Middle frontal gyrus (tissue), 1 donor: ENCODE data around the gene FUCA1.
A peak's percentile ranks its signal among the peaks of the same experiment; 100 is the strongest.
"Not testable (repeated sequence)": the region's sequence is repeated elsewhere in the genome, so short reads cannot be mapped to it uniquely, and the experiment has no call there.

Source experiments
- DNase-seq: peaks from one replicate; pipeline ENCODE4 v3.0.0-alpha.2; 2015; ENCODE audit warnings: low spot score; ENCODE audit errors: extremely low spot score

The FUCA1 gene

DNA sequence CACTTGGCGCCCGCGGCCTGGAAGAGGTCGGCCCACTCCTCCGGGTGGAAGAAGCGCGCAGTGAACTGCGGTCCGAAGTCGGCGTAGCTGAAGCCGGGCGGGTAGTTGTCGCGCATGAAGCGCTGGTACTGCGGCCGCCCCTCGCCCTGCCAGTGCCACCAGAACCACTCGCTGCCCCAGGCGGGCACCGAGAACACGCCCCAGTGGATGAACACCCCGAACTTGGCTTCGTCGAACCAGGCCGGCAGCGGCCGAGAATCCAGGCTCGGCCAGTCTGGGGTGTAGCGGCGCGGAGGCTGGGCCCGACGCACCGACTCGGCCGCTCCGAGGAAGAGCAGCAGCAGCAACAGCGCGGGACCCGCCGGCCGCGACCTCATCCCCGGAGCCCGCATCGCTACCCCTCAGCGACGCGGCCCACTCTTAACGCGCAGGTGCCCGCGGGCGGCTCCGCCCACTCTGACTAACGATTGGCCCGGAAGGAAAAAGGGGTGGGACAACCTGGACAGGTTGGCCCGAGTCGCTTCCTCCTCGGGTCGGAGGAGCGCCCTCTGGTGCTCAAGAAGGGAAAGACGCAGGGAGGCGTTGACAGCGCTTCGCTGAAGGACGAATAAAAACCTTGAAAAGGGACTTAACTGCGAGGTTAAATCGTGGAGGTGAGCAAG lies at the start of gene FUCA1:
FUCA1 (minus strand) TSS at position 396 of the 662 bp plus-strand sequence; CDS start at position 392, 4 bp downstream.
- peak; percentile 90 for DNase-seq

DNA sequence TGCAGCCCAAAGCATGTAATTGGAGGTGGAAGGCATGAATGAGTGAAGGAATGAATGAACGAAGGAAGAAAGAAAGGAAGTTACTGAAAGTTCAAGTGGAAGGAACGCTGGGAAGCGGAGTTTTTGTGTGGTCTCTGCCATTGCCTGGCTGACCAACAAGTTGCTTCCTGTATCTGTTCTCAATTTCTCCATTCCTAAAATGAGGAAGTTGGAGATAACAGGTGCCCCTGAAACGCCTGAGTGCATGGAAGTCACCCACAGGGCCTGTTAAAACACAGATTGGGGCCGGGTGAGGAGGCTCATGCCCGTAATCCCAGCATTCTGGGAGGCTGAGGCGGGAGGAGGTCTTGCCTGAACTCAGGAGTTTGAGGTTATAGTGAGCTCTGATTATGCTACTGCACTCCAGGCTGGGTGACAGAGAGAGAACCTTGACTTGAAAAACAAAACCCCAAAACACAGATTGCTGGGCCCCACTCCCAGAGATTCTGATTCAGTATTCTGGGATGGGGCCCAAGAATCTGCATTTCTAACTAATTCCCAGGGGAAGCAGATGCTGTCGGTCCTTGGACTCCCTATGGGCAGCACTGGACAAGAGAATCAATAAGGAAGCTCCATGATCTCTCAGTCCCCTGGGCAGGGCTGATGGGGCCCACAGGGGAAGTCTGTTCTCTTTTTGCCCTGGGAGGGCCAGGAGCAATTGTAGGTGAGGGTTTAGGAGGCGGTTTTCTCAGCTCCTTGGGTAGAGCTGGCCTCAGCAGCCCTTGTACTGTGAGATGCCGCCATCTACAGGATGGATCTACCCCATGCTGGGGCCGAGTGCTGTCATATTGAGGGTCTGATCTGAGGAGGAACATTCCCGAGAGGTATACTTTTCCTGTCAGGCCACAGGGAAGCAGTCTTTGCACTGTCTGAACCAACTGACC lies 48.4 kb upstream of the FUCA1 start:
- no peak for DNase-seq

DNA sequence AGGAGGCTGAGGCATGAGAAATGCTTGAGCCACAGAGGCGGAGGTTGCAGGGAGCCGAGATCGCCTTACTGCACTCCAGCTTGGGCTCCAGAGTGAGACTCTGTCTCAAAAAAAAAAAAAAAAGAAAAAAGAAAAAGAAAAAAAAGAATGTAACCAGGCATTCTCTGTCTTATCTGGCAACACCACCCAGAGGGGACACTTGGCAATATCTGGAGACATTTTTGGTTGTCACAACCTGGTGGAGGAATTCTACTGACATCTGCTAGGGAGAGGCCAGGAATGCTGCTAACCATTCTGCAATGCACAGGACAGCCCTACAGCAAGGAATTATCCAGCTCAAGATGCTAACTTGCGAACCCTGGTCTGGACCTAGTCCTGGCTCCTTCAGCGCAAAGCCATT lies 47.4 kb upstream of the FUCA1 start:
- no peak for DNase-seq

DNA sequence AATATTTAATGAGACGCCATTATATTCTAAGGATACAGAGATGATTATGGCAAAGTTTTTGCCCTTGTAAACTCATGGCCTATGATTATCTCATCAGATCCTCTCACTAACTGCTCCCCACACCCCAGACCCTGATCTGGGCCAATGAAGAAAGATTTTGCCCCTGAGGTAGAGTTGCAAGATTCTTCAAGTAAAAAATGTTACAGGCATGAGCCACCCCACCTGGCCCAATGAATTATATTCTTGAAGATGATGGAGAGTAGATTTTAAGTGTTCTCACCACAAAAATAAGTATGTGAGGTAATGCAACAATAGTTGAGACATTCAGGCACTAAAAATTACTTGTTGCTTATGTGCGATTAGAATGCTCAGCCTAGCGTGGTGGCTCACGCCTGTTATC lies 46.8 kb upstream of the FUCA1 start:
- DNase-seq: no peak

DNA sequence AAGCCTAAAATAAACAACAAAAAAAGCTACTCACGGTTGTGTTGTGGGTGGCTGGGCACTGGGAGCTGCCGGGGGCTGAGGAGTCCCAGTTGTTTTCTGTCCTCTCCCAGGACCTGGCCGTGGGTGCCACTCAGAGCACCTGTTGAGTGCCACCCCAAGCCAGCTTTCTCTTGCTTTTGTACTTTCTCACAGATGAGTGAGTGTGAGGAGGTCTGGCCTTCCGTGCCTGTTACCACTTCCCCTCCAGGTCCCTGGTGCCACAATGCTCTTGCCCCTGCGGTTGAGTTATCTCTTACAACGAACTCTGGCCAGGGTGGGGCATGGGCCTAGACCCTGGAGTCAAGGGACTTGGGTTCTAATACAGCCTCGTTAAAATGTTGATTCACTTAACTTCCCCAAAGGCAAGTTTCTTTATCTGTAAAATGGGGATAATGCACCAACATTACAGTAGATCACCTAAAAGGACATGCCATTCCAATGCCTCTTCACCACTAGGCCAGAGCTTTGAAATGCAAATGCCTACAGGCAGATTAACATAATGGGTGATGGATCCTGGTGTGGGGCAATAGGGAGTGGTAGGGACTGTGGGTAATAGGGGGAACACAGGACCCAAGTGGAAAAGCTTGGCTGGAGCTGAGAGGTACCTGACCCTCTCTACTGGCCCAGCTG lies 45.3 kb upstream of the FUCA1 start, which contains the start of gene CNR2:
CNR2 (minus strand) TSS at position 151 of the 669 bp plus-strand sequence. CDS start 37,745 bp downstream, outside the sequence.
- no peak for DNase-seq

DNA sequence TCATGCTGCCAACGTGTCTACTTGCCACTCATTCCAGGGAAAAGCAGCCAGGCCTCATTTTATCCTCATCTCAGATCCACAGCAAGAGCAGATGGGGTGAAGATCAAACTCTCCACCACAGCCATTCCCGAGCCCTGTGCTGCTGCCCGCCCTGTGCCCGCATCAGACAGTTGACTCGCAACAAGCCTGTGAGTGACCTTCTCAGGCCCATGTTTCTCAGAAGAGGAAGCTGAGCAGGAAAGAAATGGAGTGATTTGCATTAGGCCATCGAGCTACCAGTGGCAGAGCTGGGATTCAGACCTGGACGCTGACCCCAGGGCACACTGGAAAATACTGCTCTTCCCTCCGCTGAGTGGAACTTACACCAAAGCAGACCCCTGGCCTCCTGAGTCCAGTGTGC lies 43.8 kb upstream of the FUCA1 start:
- no peak for DNase-seq

DNA sequence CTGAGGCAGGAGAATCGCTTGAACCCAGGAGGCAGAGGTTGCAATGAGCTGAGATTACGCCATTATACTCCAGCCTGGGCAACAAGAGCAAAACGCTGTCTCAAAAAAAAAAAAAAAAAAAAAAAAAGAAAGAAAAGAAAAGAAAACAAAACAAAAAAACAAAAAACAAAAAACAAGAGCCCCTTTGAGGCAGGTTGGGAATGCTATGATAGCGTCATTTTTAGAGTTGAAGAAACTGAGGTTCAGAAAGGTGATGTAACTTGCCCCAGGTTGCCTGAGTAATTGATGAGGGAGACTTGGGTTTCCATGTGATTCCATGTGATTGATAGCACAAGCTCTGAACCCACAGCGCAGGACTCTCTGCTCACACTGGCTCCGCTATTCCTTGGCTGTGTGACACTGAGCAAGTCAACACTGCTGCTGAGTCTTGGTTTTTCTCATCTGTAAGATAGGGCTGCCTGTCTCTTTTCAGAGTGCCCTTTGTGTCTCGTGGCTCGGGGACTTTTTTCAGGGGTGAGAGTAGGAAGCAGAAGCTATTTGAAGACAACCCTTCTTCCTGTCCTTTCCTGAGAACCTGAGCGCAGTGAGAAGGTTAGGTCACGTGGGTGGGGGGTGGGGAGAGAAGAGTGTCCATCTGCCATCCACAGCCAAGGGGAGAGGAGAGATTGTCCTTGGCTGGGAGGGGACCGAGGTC lies 42.6 kb upstream of the FUCA1 start:
- DNase-seq: no peak

DNA sequence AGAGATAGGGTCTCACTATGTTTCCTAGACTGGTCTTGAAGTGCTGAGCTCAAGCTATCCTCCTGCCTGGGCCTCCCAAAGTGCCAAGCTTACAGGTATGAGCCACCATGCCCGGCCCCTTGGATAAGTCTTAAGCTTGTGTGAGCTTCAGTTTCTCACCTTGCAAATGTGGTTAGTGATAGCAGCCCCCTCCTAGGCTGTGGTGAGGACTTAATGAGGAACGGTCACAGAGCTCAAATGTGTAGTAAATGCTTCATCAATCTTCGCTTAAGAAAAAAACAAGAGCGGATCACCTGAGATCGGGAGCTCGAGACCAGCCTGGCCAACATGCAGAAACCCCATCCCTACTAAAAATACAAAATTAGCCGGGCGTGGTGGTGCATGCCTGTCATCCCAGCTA lies 42.1 kb upstream of the FUCA1 start:
- DNase-seq: no peak

DNA sequence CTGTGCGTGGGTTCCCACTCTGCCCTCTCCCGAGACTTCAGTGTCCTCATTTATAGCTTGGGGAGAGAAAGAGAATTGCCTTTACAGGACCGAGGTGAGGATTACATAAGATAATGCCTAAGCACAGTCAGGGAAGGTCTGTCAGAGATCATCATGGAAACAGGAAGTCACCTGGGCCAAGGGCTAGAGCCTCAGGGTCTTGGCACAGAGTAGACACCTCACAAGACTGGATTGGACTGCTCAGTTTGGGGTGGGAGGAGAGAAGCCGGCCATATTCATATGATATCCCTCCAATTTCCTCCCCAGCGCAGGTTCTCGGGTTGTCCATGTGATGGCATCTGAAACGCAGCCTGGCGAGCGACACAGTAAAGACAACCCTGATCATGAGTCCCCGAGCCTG lies 41.3 kb upstream of the FUCA1 start:
- DNase-seq: no peak

DNA sequence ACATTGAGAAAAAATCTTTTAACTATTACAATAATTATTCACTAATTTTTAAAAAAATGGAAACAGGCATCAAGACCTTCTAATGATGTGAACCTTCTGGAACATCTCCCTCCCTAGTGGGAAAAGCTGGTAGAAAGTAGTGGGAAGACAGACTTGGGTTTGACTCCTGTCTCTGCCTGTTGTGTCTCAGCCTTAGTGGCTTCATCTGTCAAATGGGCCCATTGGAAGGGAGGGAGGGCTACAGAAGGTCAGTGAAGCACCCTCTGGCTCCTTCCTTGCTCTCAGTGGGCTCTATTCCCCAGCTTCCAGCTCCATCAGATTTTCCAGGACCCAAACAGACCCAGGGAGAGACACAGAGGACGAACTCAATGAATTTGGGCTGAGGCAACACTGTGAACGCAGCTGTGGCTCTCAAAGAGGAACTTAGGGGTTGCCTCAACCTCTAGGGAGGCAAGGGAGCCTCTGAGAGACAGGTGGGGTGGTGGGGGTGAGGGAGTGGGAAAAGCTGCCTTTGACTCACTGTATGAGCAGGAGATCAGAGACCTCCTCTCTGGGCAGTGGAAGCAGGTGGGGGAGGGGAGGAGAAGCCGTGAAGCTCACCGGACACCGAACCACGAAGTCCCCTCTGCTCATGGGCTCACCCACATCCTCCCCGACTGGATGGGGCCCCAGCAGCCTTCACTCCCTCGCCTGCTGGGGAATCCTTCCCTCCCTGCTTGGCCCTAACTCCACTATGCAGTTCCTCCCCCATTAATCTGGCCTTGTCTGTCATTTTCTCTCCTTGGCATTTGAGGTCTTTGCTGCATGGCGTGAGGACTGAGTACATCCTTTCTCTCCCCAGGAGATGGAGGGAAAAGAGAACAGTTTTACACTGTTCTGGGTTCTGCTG lies 40.6 kb upstream of the FUCA1 start:
- DNase-seq: no peak

DNA sequence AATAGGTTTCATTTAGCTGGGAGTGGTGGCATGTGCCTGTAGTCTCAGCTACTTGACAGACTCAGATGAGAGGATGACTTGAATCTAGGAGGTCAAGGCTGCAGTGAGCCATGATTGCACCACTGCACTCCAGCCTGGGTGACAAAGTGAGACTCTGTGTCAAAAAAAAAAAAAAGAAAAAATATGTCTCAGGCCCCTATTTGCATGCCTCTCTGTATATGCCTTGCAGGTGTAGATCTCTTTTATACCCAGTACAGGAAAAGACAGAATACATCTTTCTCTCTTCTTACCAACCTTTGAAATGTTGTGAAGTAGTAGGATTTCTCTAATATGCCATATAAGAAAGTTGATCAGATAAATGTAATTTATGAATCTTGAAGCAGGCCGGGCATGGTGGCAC lies 38.6 kb upstream of the FUCA1 start:
- no peak for DNase-seq

DNA sequence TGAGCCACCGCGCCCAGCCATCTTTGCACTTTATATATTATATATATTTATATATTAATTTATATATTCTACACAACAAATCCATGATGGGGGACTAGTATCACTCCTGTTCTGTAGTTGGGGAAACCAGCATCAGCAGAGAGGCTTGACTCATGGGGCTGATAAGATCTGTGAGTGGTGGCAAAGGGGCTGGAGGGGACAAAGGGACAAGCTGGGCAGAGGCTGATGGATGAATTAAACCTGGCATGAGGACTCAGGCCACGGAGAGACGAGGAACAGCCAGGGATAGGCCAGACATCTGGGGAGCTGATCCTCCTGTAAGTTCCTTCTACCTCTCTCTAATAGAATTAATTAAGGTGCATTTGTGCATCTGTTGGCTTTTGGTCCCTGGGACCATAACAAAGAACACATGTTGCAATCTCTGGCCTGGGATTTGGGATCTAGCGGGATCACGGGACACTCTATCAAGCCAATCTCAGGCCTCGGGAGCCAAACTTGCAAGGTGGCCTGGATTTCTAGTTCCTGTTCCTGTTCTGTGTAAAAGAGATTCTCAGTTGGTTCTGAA lies 37.5 kb upstream of the FUCA1 start:
- no peak for DNase-seq

DNA sequence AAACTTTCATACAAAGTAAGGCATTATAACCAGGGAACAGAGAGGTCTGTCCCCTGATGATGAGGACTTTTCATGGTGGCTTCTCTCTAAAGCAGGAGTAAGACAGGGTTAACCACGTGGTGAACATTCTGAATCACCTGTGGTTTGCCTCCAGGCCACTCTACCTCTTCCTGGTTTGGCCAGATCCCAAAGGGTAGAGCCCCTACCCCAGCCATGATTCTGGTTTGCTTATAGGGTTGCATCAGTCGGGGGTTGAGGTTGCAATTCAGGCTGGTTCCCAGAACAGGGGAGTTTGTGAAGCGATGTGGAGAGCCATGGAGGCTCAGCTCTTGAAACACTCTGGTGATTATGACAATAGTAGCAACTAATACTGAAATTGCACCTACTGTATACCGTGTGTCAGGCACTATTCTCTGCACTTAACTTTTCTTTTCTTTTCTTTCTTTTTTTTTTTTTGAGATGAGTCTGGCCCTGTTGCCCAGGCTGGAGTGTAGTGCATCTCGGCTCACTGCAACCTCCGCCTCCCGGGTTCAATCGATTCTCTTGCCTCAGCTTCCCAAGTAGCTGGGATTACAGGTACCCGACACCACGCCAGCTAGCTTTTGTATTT lies 36.8 kb upstream of the FUCA1 start:
- no peak for DNase-seq

DNA sequence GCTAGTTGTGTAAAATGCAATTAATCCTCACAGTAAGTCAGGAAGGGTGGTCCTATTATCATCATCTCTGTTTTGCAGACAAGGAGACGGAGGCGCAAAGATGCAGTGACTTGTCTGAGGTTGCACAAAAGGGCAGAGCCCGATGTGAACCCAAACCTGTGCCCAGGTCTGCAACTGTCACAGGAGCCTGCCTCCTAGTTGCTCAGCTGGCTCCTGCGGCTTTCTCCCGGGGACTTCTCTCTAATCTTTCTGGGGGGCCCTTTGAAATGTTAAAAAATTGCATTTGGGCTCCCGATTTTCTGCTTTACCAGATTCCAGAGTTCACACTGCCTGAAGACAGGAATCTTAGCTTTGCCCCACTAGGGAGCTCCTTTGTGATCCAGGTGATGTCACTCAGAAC lies 35.7 kb upstream of the FUCA1 start:
- no peak for DNase-seq

DNA sequence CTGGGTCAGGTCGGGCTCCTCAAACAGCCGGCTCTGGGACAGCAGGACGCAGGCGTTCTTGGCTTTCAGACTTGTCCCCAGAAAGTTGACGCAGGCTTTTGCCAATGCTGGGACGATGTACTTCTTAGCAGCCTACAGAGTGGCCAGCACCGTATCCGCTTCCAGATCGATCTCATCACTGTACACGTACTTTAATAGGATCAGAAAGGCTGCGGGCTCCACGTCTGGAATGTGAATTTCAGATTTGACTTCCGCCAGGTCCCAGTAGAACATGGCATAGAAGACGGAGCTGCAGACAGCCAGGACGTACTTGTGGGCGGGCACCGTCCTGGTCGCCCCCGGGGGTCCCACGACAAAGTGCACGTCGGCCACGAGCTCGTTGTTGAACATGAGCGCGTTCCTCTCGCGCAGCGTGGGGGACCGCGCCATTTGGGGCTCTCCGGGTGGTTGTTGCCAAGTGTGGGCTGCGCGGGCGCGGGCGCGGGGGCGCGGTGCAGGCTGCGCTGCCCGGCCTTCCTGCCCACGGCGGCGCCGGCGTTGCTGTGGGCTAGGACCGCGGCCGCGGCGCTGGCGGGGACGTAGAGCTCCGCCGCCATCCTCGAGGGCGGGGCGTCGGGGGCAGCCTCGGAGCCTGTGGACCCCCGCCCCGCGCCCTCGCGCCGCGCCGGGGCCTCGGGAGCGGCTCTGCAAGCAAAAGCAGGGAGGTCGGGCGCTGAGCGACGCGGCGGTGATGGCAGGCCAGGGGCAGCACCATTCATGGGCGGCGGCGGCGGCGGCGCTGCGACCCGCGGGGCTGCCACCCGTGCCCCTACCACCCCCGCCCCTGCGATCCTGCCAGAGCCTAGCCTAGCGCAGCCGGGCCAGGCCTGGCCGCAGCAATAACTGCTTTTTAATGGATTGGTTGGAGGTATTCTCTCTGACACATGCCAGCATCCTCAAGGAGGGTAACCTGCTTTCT lies 34.5 kb upstream of the FUCA1 start:
- DNase-seq: no peak

DNA sequence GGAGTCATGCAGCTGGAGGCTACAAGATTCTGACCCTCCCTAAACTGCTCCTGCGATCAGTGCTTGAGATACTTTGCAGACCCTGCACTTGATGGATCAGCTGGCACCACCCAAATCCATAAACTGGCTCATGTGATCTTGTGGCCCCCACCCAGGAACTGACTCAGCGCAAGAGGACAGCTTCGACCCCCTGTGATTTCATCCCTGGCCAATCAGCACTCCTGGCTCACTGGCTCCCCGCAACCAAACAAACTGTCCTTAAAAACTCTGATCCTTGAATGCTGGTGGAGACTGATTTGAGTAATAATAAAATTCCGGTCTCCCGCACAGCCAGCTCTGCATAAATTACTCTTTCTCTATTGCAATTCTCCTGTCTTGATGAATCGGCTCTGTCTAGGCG lies 31.9 kb upstream of the FUCA1 start:
- not testable (repeated sequence) for DNase-seq

DNA sequence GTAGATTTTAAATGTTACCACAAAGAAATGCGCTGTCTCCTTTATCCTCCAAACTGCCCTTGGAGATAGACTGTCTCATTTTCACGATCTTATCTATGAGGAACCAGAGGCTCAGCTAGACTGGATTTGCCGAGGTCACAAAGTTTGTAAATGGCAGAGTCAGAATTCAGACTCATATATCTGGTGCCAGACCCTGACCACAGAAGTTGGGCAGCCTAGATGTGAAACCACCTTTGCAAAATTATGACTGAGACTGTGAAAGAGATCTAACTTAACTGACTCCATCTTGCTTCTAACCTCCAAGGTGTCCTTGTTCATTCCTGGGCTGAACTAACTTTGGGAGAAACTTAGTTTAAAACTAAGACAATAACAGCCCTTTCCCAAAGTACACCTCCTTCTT lies 31.0 kb upstream of the FUCA1 start:
- DNase-seq: no peak

DNA sequence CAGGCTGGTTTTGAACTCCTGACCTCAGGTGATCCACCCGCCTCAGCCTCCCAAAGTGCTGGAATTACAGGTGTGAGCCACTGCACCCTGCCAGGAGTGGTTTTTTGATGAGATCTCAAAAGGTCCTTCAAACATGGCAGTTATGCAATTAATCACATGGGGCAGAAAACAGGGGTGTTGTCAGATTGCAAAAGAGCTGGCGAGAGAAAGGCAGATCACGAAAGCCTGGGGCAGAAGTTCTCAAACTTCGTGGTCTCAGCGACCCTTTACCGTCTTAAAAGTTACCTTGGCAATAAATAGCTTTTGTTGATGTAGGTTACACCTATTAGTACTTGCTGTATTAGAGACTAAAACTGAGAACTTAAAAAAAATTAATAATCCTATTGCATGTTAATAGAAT lies 29.0 kb upstream of the FUCA1 start:
- DNase-seq: no peak

DNA sequence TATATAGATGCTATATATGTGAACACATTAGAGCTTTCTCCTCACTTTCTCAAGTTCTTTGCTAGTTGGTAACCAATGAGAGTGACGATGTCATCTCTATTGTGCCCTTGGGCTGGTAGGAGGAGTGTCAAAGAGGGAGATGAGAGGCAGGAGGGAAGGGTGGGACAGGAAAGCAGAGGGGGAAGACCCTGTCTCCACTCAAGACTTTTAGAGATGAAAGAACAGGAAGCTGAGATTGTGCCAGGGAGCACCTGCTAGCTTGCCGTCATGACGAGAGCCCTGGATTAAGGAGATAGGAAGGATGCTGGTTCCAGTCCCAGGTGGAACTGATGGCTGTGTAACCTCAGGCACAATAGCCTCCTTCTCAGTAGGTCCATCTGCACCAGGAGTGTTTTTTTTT lies 28.4 kb upstream of the FUCA1 start:
- DNase-seq: no peak
